MM.1S (cell line): ENCODE measurements around the gene OCRL.

Experiments
- EZH2 ChIP-seq: fragments of 300-600 bp; sonication (generic); optimal IDR thresholded peaks from 2 replicates; pipeline ENCODE3; 2017; ENCODE audit warnings: low read depth, mild to moderate bottlenecking, antibody characterized with exemption, low read length, mixed read lengths
- EZH2phosphoT487 ChIP-seq: fragments of 300-600 bp; sonication (generic); IDR thresholded peaks from 2 replicates; pipeline ENCODE4 v1.6.1; 2018; ENCODE audit warnings: antibody characterized with exemption, low read length

- TF ChIP-seq EZH2phosphoT487: no peak
- TF ChIP-seq EZH2: no peak
These were observed 82.8 kb downstream of the OCRL start for GRCh38 chrX:129622757-129623301.
